NCI-H82 treated with DMSO at 0.1 percent for 48 hours (cell line): ENCODE data around the gene IFNA5.

ENCODE experiments used
- DNase-seq: peaks from one replicate; lab custom pipeline; 2025; ENCODE audit not compliant: unreplicated experiment; lab: John Stamatoyannopoulos, UW

IFNA5 gene

GRCh38 chr9:21294904-21295538 is 10.1 kb downstream of the IFNA5 start:
- no peak for DNase-seq

- no peak for DNase-seq
Observed at GRCh38 chr9:21294364-21294774, 10.7 kb downstream of the IFNA5 start.

- DNase-seq: no peak
Observed at GRCh38 chr9:21289848-21290247, 15.3 kb downstream of the IFNA5 start.

GRCh38 chr9:21287280-21287679 is 17.8 kb downstream of the IFNA5 start:
- DNase-seq: no peak

- DNase-seq: no peak
Observed at GRCh38 chr9:21286659-21287058, 18.5 kb downstream of the IFNA5 start.

GRCh38 chr9:21286099-21286498 is 19.0 kb downstream of the IFNA5 start:
- DNase-seq: no peak

- DNase-seq: no peak
Observed at GRCh38 chr9:21281275-21281674, 23.8 kb downstream of the IFNA5 start.

- DNase-seq: no peak
Observed at GRCh38 chr9:21268347-21268657, 36.8 kb downstream of the IFNA5 start.

GRCh38 chr9:21267485-21268346 is 37.4 kb downstream of the IFNA5 start:
- DNase-seq: no peak

- DNase-seq: no peak
Observed at GRCh38 chr9:21266733-21267484, 38.2 kb downstream of the IFNA5 start.

- no peak for DNase-seq
Observed at GRCh38 chr9:21265421-21266189, 39.5 kb downstream of the IFNA5 start.

GRCh38 chr9:21255538-21256212 is 49.4 kb downstream of the IFNA5 start:
- no peak for DNase-seq
